ENCODE data around the gene AOC3. TPM values are rescaled to one million over a fixed set of nuclear protein-coding genes. Genes with fewer than 3 reads are reported as not detected.
A peak's percentile ranks its signal among the peaks of the same experiment; 100 is the strongest.

AOC3 gene
- total and polyA plus RNA-seq, 2 of the 13 experiments (the other 11 are each of a cell fraction or from before 2014, with no cell fraction given): 8.7 to 51.7 TPM

- no peak; the same call in 1 of the 2 replicates for TF ChIP-seq HMGXB3 (CRISPR knock-in tag; IDR thresholded peaks at IDR 0.05; ENCODE audit: borderline replicate concordance)
- no peak for TF ChIP-seq NFE2L2 (IDR thresholded peaks at IDR 0.05; ENCODE audit: low read length)
- no peak for TF ChIP-seq ZKSCAN5 (CRISPR knock-in tag; IDR thresholded peaks at IDR 0.05)
- TF ChIP-seq WIZ (CRISPR knock-in tag; IDR thresholded peaks at IDR 0.05): no peak
- TF ChIP-seq NFYB (CRISPR knock-in tag; IDR thresholded peaks at IDR 0.05): 0 out of 2 replicates have a peak, but pooled peaks have one; percentile 16
- TF ChIP-seq ZNF333 (CRISPR knock-in tag; IDR thresholded peaks at IDR 0.05; ENCODE audit: borderline replicate concordance): no peak
- TF ChIP-seq SOX6 (IDR thresholded peaks at IDR 0.05): no peak
- TF ChIP-seq SOX6 (CRISPR knock-in tag; IDR thresholded peaks at IDR 0.05): peak; percentile 18; the same call in 1 of the 2 replicates
- TF ChIP-seq ATM (IDR thresholded peaks at IDR 0.05; ENCODE audit: borderline replicate concordance): no peak
- TF ChIP-seq ELF4 (CRISPR knock-in tag; IDR thresholded peaks at IDR 0.05; ENCODE audit: borderline replicate concordance): peak; percentile 60; the same call in 1 of the 2 replicates
- no peak for TF ChIP-seq MTA3 (CRISPR knock-in tag; IDR thresholded peaks at IDR 0.05)
- TF ChIP-seq ZNF660 (CRISPR knock-in tag; IDR thresholded peaks at IDR 0.05; ENCODE audit: borderline replicate concordance, low read depth): no peak
- no peak for TF ChIP-seq ZNF282 (IDR thresholded peaks at IDR 0.05; ENCODE audit: partially characterized antibody)
- no peak for TF ChIP-seq KDM5A (IDR thresholded peaks at IDR 0.05; ENCODE audit: borderline replicate concordance, low read length)
- TF ChIP-seq ZNF556 (CRISPR knock-in tag; IDR thresholded peaks at IDR 0.05; ENCODE audit: borderline replicate concordance): no peak
- TF ChIP-seq CENPBD1 (CRISPR knock-in tag; IDR thresholded peaks at IDR 0.05; ENCODE audit: borderline replicate concordance, low read depth): no peak
- TF ChIP-seq ZNF512 (CRISPR knock-in tag; IDR thresholded peaks at IDR 0.05): no peak
- no peak for TF ChIP-seq NFE2L1 (CRISPR knock-in tag; IDR thresholded peaks at IDR 0.05; ENCODE audit: borderline replicate concordance)
- TF ChIP-seq GATAD2A (CRISPR knock-in tag; IDR thresholded peaks at IDR 0.05): peak; percentile 72
- TF ChIP-seq FOXC1 (CRISPR knock-in tag; IDR thresholded peaks at IDR 0.05; ENCODE audit: borderline replicate concordance): no peak
- TF ChIP-seq ZNF510 (CRISPR knock-in tag; IDR thresholded peaks at IDR 0.05; ENCODE audit: low read depth): no peak
- TF ChIP-seq ZNF354B (CRISPR knock-in tag; IDR thresholded peaks at IDR 0.05): 0 out of 2 replicates have a peak, but pooled peaks have one; percentile 75
- no peak for TF ChIP-seq ZIK1 (CRISPR knock-in tag; IDR thresholded peaks at IDR 0.05; ENCODE audit: borderline replicate concordance, low read depth)
- no peak for TF ChIP-seq ETS1 (CRISPR knock-in tag; IDR thresholded peaks at IDR 0.05)
These were observed 18.6 kb upstream of the AOC3 start (continued) for GRCh38 chr17:42832213-42832933.

All from HepG2 (cell line).